ENCODE results near the gene C5AR2. TPM values are rescaled to one million over a fixed set of nuclear protein-coding genes. Genes with fewer than 3 reads are reported as not detected.

C5AR2 gene
- total RNA-seq, 1 experiment from 2014 or later = 0.22 TPM

DNA sequence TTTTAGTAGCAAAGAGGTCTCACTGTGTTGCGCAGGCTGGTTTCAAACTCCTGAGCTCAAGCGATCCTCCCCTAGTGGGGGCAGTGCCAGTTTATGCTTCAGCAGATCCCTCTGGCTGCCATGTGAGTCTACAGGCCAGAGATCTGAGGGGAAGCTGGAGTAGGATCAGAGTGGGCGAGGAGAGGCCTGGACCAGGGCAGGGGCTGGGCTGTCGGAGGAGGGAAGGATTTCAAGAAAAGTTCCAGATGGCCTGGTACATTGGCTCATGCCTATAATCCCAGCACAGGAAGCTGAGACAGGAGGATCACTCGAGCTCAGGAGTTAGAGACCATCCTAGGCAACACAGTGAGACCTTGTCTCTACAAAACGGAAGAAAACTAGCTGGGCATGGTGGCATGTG, 27.0 kb downstream of the C5AR2 start (continued):
- TF ChIP-seq OVOL2 (CRISPR knock-in tag; IDR thresholded peaks at IDR 0.05; ENCODE audit: borderline replicate concordance) = no peak
- TF ChIP-seq, protein P1, sequence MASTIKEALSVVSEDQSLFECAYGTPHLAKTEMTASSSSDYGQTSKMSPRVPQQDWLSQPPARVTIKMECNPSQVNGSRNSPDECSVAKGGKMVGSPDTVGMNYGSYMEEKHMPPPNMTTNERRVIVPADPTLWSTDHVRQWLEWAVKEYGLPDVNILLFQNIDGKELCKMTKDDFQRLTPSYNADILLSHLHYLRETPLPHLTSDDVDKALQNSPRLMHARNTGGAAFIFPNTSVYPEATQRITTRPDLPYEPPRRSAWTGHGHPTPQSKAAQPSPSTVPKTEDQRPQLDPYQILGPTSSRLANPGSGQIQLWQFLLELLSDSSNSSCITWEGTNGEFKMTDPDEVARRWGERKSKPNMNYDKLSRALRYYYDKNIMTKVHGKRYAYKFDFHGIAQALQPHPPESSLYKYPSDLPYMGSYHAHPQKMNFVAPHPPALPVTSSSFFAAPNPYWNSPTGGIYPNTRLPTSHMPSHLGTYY (CRISPR knock-in tag; IDR thresholded peaks at IDR 0.05) = no peak
- TF ChIP-seq, protein P2, sequence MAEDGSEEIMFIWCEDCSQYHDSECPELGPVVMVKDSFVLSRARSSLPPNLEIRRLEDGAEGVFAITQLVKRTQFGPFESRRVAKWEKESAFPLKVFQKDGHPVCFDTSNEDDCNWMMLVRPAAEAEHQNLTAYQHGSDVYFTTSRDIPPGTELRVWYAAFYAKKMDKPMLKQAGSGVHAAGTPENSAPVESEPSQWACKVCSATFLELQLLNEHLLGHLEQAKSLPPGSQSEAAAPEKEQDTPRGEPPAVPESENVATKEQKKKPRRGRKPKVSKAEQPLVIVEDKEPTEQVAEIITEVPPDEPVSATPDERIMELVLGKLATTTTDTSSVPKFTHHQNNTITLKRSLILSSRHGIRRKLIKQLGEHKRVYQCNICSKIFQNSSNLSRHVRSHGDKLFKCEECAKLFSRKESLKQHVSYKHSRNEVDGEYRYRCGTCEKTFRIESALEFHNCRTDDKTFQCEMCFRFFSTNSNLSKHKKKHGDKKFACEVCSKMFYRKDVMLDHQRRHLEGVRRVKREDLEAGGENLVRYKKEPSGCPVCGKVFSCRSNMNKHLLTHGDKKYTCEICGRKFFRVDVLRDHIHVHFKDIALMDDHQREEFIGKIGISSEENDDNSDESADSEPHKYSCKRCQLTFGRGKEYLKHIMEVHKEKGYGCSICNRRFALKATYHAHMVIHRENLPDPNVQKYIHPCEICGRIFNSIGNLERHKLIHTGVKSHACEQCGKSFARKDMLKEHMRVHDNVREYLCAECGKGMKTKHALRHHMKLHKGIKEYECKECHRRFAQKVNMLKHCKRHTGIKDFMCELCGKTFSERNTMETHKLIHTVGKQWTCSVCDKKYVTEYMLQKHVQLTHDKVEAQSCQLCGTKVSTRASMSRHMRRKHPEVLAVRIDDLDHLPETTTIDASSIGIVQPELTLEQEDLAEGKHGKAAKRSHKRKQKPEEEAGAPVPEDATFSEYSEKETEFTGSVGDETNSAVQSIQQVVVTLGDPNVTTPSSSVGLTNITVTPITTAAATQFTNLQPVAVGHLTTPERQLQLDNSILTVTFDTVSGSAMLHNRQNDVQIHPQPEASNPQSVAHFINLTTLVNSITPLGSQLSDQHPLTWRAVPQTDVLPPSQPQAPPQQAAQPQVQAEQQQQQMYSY (CRISPR knock-in tag; IDR thresholded peaks at IDR 0.05) = no peak
- no peak for TF ChIP-seq NFATC4 (CRISPR knock-in tag; IDR thresholded peaks at IDR 0.05)
- TF ChIP-seq FOXK1 (CRISPR knock-in tag; IDR thresholded peaks at IDR 0.05) = no peak
- TF ChIP-seq MXD4 (CRISPR knock-in tag; IDR thresholded peaks at IDR 0.05; ENCODE audit: borderline replicate concordance) = no peak
- TF ChIP-seq, protein P3, sequence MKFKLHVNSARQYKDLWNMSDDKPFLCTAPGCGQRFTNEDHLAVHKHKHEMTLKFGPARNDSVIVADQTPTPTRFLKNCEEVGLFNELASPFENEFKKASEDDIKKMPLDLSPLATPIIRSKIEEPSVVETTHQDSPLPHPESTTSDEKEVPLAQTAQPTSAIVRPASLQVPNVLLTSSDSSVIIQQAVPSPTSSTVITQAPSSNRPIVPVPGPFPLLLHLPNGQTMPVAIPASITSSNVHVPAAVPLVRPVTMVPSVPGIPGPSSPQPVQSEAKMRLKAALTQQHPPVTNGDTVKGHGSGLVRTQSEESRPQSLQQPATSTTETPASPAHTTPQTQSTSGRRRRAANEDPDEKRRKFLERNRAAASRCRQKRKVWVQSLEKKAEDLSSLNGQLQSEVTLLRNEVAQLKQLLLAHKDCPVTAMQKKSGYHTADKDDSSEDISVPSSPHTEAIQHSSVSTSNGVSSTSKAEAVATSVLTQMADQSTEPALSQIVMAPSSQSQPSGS (CRISPR knock-in tag; IDR thresholded peaks at IDR 0.05; ENCODE audit: borderline replicate concordance, low read depth) = no peak
- TF ChIP-seq, protein P4, sequence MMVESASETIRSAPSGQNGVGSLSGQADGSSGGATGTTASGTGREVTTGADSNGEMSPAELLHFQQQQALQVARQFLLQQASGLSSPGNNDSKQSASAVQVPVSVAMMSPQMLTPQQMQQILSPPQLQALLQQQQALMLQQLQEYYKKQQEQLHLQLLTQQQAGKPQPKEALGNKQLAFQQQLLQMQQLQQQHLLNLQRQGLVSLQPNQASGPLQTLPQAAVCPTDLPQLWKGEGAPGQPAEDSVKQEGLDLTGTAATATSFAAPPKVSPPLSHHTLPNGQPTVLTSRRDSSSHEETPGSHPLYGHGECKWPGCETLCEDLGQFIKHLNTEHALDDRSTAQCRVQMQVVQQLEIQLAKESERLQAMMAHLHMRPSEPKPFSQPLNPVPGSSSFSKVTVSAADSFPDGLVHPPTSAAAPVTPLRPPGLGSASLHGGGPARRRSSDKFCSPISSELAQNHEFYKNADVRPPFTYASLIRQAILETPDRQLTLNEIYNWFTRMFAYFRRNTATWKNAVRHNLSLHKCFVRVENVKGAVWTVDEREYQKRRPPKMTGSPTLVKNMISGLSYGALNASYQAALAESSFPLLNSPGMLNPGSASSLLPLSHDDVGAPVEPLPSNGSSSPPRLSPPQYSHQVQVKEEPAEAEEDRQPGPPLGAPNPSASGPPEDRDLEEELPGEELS (CRISPR knock-in tag; IDR thresholded peaks at IDR 0.05) = no peak

DNA sequence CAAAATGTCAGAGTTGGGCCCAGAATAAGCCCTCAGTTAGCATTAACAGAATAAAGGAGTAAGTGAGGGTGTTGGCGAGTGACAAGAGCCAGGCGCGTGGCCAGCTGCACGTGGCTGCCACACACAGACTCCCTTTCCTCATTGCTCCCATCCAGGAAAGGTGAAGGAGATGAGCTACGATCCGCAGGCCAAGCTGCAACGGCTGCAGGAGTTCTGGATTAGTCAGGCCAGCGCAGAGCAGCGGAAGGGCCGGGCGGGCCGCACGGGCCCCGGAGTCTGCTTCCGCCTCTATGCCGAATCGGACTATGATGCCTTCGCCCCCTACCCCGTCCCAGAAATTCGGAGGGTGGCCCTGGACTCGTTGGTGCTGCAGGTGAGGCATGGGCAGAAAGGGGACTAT, 30.3 kb downstream of the C5AR2 start:
- TF ChIP-seq, protein P5, sequence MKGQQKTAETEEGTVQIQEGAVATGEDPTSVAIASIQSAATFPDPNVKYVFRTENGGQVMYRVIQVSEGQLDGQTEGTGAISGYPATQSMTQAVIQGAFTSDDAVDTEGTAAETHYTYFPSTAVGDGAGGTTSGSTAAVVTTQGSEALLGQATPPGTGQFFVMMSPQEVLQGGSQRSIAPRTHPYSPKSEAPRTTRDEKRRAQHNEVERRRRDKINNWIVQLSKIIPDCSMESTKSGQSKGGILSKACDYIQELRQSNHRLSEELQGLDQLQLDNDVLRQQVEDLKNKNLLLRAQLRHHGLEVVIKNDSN (CRISPR knock-in tag; IDR thresholded peaks at IDR 0.05) = no peak
- TF ChIP-seq FOXK1 (CRISPR knock-in tag; IDR thresholded peaks at IDR 0.05) (no peak), OVOL2 (CRISPR knock-in tag; IDR thresholded peaks at IDR 0.05; ENCODE audit: borderline replicate concordance) (no peak), ELF4 (CRISPR knock-in tag; IDR thresholded peaks at IDR 0.05; ENCODE audit: low read depth) (no peak)
- TF ChIP-seq, protein P3 (CRISPR knock-in tag; IDR thresholded peaks at IDR 0.05; ENCODE audit: borderline replicate concordance, low read depth) = no peak
- TF ChIP-seq, protein P6, sequence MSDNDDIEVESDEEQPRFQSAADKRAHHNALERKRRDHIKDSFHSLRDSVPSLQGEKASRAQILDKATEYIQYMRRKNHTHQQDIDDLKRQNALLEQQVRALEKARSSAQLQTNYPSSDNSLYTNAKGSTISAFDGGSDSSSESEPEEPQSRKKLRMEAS (CRISPR knock-in tag; IDR thresholded peaks at IDR 0.05) = no peak
- TF ChIP-seq, protein P7, sequence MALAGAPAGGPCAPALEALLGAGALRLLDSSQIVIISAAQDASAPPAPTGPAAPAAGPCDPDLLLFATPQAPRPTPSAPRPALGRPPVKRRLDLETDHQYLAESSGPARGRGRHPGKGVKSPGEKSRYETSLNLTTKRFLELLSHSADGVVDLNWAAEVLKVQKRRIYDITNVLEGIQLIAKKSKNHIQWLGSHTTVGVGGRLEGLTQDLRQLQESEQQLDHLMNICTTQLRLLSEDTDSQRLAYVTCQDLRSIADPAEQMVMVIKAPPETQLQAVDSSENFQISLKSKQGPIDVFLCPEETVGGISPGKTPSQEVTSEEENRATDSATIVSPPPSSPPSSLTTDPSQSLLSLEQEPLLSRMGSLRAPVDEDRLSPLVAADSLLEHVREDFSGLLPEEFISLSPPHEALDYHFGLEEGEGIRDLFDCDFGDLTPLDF (CRISPR knock-in tag; IDR thresholded peaks at IDR 0.05) = no peak
- DNase-seq (ENCODE audit: low spot score) (no peak), ATAC-seq (no peak)
- POLR2A ChIA-PET = interaction anchor here (1.0 kb wide), 1 partner anchor 29 kb away, joined by 3 read pairs; no protein-coding TSS in a partner anchor
- CTCF ChIA-PET = interaction anchor here (1.2 kb wide), 1 partner anchor 13 kb away, joined by 4 read pairs; the partner anchor contains the start of gene DHX34
- no peaks in the 10 kb centered on the region for H3K9me3 Mint-ChIP-seq
- peaks cover 78% of the 10 kb centered on the region for H3K36me3 Mint-ChIP-seq
- H3K4me3 Mint-ChIP-seq = no peak overlapping the region
- H3K27me3 Mint-ChIP-seq (ENCODE audit: low read depth) = no peaks in the 10 kb centered on the region
- H3K4me1 Mint-ChIP-seq = no peaks in the 10 kb centered on the region
- no peak overlapping the region for H3K27ac Mint-ChIP-seq

Measured in WTC11 (cell line).